M059J (cell line): Measurements from ENCODE around the gene CCR3. TPM values are rescaled to one million over a fixed set of nuclear protein-coding genes. Genes with fewer than 3 reads are reported as not detected.

Experiments
- DNase-seq: peaks from one replicate; pipeline ENCODE4 v3.0.0-alpha.2; 2012; ENCODE audit warnings: low read depth
- total RNA-seq: library from RNA; depleted of rRNA; stranded (reverse); fragments of >200 nt; shearing (Covaris generic); gene quantifications from 2 replicates; pipeline ENCODE4 v1.2.3, GENCODE V29; 2014

The CCR3 gene
- total RNA-seq, 1 experiment from 2014 or later, result 0.20 TPM

DNA sequence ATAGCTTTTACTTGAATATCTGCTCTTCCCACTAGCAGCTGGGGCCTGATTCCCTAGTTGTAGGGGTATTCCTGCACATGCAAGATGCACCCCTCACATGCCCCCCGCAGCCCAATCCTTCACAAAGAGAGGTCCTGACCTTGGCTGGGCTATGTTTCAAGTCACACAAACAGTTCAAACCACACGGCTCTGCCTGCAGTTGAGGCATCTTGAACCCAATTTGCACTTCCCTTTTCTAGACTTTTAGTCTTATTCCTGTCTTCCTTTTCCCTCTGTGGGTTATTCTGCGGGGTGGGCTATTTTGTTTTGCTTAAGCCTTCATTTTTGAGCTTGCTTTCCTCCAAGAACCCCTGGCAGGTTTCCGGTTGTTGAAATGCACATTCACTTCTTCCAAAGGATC, 20.9 kb upstream of the CCR3 start:
- no peak for DNase-seq

DNA sequence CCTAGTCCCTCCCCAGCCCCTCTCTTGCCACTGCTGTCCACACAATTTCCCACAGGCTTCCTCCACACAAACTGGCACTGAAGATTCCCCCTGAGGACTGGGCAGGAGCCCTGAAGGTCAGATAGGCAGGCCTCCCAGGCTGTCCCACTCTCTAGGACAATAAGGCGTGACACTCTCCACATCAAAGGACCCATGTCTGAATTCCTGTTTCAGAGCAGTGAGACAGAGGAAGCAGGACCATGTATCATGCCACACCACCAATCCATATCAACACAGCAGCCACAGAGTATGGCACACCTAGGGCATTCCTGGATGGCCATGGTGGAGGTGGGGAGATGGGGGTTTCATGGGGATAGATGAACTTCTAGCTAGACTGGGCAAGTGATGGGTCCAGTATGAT, 20.3 kb upstream of the CCR3 start:
- no peak for DNase-seq

DNA sequence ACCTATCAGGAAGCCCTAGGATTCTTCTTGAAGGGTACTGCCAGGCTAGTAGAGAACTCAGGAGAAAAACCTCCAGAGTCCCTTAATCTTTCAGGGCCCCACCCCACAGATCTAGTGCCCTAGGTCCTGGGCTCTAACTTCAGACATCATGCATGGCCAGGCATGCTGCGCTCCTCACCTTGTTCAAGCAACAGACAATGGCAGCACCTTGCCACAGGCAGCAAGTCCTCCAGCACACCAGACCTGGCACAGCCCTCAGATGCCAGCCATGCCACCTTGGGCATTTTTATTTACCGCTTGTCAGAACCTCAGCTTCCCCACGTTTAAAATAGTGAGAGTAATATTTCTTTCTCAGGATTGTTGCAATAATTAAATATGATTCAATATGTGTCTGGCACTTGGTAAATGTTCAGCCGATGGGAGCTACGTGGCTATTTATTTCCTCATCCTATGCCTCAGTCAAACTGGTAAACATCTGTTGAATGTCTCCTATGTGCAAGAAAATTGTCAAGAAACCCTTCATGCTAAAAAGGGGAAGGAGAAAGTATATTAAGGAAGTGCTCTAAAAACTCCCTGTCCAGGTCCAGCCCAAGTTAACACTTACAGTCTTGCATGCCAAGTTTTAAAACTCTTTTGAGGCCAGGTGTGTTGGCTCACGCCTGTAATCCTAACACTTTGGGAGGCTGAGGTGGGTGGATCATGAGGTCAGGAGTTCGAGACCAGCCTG, 19.7 kb upstream of the CCR3 start:
- no peak for DNase-seq

- peak; percentile 69 for DNase-seq
Measured at GRCh38 chr3:46228260-46229242, 13.7 kb upstream of the CCR3 start.

DNA sequence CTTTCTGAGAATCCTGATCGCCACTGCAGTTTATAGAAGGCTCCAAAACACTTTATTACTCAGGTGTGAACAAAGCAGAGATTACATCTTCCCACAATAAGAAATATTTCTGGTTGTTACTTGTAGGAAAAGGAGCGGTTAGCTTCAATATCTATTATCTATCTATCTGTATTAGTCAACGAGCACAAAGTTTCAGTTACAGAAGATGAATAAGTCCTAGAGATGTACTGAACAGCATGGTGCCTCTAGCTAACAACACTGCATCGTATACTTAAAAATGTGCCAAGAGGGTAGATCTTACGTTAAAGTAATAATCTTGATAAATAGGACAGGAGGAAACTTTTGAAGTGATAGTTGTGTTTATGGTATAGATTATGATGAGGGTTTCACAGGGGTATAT, 10.9 kb upstream of the CCR3 start:
- DNase-seq, result no peak

DNA sequence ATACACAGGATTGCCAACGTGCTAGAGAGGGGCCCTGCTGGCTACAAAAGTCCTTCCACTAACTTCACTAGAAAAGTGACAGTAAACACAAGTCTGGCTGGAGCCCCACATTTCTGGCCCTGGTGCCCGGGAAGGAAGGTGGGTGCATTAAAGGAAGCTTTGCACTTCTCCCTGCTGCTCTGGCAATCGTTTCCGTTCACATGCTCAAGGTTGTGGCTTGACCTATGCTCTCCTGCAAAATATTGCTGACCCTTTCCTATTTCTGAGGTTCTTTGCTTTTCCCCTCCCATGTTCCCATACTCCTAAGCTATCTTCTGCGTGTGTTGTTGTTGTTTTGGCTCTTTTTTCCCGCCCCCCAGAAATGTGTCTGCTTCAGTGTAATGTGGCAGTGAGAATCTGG, 9.1 kb upstream of the CCR3 start:
- DNase-seq, result no peak

- no peak for DNase-seq
Measured at GRCh38 chr3:46235425-46235824, 6.8 kb upstream of the CCR3 start.

DNA sequence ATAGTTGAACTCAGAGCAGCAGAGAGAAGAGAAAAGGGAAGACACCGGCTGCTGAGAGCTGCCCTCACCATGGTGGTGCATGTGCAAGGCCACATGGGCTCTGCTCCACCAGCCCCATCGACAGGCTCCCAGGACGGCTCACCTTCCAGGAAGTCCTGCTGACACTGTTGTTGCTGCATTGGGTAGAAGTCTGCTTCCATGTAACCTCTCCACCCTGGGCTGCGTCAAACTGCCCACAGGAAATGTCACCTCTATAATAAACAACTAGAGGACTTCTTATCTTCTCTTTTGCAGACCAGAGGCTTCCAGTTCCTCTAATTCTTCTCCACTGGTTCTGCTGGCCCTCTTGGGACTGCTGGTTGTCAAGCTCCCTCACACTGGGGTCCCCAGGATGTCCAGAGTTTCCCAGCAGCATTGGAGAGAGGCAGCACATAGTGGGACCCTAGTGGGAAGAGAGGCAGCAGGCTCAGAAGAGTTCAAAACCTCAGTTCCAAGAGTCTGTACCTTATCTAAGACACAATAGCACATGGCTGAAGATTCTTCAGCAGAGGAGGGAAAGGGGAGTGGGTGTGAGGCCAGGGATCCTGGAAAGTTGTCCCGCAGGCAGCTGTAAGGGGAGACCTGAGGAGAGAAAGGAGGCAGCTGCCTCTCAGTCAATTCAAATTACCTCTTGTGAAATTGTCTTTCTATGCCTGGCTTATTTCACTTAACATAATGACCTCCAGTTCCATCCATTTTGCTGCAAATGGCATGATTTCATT, 5.8 kb upstream of the CCR3 start:
- no peak for DNase-seq

GRCh38 chr3:46238386-46238785, 3.9 kb upstream of the CCR3 start:
- no peak for DNase-seq

GRCh38 chr3:46239301-46239938, 2.8 kb upstream of the CCR3 start:
- no peak for DNase-seq

GRCh38 chr3:46239952-46240351, 2.3 kb upstream of the CCR3 start:
- DNase-seq, result no peak

DNA sequence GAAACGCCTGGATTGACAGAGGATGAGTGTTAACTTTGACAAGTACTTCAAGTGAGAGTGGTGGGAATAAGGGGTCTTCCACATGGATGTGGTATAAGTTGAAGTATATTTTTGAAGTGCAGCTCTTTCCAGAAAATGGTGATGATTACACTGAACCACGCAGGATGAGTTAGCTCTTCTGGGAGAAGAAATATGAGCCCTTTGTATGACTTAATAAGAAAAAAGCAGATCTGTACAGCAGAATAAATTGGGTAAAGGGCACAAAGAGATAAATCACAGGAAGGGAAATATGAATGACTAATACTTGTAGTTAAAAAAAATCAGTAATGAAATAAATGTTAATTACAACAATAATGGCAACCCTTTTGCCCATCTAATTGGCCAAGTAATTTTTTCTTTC, 1.3 kb downstream of the CCR3 start:
- DNase-seq, result no peak

DNA sequence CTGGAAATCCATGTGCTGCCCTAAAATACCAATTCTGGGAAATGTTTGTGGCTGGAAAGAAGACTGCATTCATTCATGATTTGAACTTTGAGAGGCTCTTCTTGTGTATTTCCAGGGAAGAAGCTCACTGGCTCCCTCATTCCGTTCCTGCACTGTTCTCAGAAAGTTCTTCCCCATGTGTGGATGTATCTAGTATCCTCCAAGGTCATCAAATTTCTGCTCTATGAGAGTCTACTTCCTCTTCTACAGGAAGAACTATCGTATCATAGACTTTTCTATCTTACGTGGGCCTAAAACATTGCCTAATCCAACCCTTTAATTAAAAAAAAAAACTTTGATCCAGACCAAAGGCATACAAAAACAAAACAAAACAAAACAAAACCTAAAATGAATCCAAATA, 2.9 kb downstream of the CCR3 start:
- DNase-seq, result no peak

- no peak for DNase-seq
Measured at GRCh38 chr3:46252980-46253379, 10.7 kb downstream of the CCR3 start.

- DNase-seq, result no peak
Measured at GRCh38 chr3:46258525-46258924, 16.3 kb downstream of the CCR3 start.

DNA sequence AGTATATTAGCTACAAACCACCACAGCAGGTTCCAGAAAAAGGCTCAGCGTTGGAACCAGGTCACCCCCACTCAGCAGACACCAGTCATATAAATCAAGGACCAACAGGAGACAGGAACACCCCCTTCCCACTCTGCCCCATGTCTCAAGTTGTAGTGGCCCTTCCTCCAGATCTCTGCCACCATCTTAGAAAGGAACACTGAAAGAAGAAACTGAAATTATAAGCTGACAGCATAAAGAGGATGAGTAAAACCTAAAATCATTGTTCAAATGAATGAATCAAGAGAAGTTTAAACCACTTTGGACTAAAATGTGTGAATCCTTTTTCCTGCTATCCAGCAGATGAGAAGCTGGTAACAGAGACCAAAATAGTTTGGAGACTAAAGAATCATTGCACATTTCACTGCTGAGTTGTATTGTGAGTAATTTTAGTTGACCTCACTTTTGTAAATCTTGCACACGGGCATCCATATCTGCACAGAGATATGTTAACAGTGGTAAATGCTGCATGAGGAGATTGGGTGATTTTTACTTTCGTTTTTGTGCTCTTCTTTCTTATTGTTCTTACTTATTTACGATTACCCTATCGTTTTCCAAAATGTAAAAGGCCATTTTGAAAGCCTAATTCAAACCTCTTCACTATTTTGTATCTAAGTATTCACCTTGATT, 19.8 kb downstream of the CCR3 start:
- peak; percentile 7 for DNase-seq

GRCh38 chr3:46264002-46264401, 21.7 kb downstream of the CCR3 start:
- no peak for DNase-seq

DNA sequence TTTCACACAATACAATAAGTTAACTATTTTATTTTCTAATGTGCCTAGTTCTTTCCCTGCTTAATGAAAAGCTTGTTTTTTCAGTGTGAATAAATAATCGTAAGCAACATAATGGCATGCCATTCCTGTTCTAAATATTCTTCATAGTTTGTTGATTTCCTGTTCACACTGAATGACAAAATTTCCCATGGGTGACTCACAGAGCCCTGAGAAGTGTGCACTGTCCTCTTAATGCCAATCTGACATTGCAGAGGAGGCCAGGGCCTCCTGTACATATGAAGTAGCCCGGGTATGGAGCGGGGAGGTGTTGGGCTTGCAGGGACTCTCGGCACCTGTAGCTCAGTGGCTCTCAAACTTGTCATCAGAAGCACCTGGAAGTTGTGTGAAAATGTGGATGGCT, 24.3 kb downstream of the CCR3 start:
- DNase-seq, result peak; percentile 37

DNA sequence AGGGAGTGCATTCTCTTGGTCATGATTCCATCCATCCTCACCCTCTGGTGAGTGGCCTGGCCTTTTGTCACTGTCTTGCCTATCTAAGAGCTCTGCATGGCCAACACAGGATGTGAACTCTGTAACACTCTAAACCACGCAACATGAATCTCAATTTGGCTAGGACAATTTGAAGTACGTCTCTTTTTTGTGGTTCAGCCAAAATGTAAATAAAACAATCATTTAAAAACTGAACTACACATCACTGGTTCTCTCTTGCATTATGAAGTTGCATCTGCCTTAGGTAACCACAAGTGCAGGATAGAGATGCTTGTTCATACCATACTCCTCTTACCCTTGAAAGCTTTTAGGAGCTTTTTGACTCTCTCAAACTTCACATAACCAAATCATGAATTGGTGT, 27.3 kb downstream of the CCR3 start:
- DNase-seq, result peak; percentile 30

DNA sequence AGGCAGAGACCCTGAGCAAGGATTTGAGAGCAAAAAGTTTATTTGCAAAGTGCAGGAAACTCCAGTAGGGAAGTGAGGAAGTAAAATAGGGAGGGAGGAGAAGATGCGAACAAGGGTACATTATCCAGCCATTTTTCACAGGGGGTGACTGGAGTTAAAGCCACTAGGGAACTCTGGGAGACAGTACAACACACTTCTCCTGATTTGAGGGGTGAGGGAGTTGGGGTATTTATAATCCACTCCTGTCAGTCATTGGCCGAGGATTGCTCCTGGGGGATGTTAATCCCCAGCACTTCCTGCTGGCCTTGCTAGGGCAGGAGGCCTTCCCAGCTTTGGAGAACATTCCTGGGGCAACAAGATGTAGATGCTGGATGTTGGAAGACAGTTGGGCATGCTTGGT, 28.2 kb downstream of the CCR3 start:
- DNase-seq, result no peak

DNA sequence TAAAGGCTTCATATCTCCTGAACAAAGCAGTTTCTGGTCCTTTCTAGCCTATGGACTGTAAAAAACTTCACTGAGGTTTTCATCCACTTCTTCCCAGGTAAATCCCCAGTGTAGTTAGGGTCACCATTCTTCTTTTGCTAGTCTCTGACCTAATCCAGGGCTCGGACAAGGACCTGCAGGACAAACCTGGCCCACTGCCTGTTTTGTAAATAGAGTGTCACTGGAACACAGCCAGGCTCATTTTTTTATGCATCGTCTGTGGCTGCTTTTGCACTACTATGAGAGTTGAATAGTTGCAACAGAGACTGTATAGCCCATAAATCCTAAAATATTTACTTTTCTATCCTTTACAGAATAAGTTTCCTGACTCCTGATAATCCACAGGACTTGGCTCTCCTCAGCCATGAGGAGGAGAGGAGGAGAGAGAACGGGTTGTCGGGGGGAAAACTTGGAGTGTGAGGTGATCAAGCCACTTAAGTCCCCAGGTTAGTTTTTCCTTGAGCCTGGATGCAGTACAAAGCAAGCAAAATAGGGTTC, 29.0 kb downstream of the CCR3 start:
- no peak for DNase-seq
